HepG2 (cell line): ENCODE results near the gene NME2. TPM values are rescaled to one million over a fixed set of nuclear protein-coding genes. Genes with fewer than 3 reads are reported as not detected.

Experiments
- ATAC-seq: fragments of 200-7000 bp; cut with Tn5 transposase; 3 replicates; pipeline ENCODE4 v1.9.1; 2020; ENCODE audit warnings: mild to moderate bottlenecking, moderate library complexity
- BruUV-seq: library from RNA; stranded (reverse); fragments of 400-500 nt; replicated peaks from 2 replicates; lab custom pipeline; 2021; lab: Mats Ljungman, UMichigan
- CTCF ChIA-PET: fragments of 300-600 bp; formaldehyde crosslinking; extraction: SDS; loops from one replicate; lab custom pipeline; 2021; ENCODE audit warnings: low total read pairs, inconsistent platforms, low intra/inter-chr PET ratio; lab: Yijun Ruan, JAX
- POLR2A ChIA-PET: fragments of 350-600 bp; sonication (Branson Sonifier 250); formaldehyde crosslinking; loops from one replicate; lab custom pipeline; 2020; ENCODE audit warnings: antibody characterized with exemption, inconsistent platforms; lab: Yijun Ruan, JAX
- DNase-seq: peaks from one replicate; pipeline ENCODE4 v3.0.0-alpha.2; 2015; ENCODE audit warnings: low spot score
- FAIRE-seq: peaks from 3 replicates; lab custom pipeline; 2011; peaks lifted over from hg19 to GRCh38; lab: Jason Lieb, UNC
- H2AFZ ChIP-seq: one replicate; pipeline ENCODE4 v1.6.1; 2011; ENCODE audit warnings: low read length, inconsistent platforms
- H3K27ac ChIP-seq: fragments of 300-600 bp; 3 replicates; pipeline ENCODE4 v1.8.0; 2011; ENCODE audit warnings: mixed run types, mild to moderate bottlenecking, mixed read lengths, low read length, inconsistent platforms; ENCODE audit not compliant: insufficient read depth; ENCODE audit errors: extremely low read length
- H3K27me3 ChIP-seq, 2 experiments: fragments of 200-600 bp in 1 of 2; 2 replicates in 1 of 2; 3 replicates in 1 of 2; pipeline versions ENCODE4 v1.6.0 to v1.8.0; 2011; ENCODE audit warnings: low read length in 2 of 2, mild to moderate bottlenecking in 2 of 2, moderate library complexity in 2 of 2, inconsistent platforms in 1 of 2; ENCODE audit not compliant: insufficient read depth in 2 of 2, control insufficient read depth in 1 of 2
- H3K36me3 ChIP-seq, 2 experiments: fragments of 200-600 bp in 1 of 2; replicated peaks in 1 of 2; 2 replicates in 1 of 2; 3 replicates in 1 of 2; pipeline versions ENCODE4 v1.5.1 to v1.8.0; 2011; ENCODE audit warnings: low read length in 2 of 2, inconsistent platforms in 1 of 2; ENCODE audit not compliant: insufficient read depth in 2 of 2, control insufficient read depth in 1 of 2
- H3K4me1 ChIP-seq: 2 replicates; pipeline ENCODE4 v1.5.1; 2012; ENCODE audit warnings: low read length, inconsistent platforms; ENCODE audit not compliant: insufficient read depth
- H3K4me2 ChIP-seq: 2 replicates; pipeline ENCODE4 v1.6.0; 2011; ENCODE audit warnings: low read depth, low read length, inconsistent platforms
- H3K4me3 ChIP-seq, 3 experiments: fragments of 200-600 bp in 1 of 3; sonication (generic), shearing (Covaris generic) in 1 of 3; replicated peaks in 1 of 3; 2 replicates each; pipeline ENCODE4 v1.5.1; 2011 to 2016; ENCODE audit warnings: low read length in 3 of 3, inconsistent platforms in 2 of 3, low read depth in 2 of 3, mild to moderate bottlenecking in 2 of 3, control low read depth in 1 of 3, mixed read lengths in 1 of 3; ENCODE audit not compliant: insufficient read depth in 1 of 3
- H3K79me2 ChIP-seq: one replicate; pipeline ENCODE4 v1.6.1; 2011; ENCODE audit warnings: low read length, inconsistent platforms; ENCODE audit not compliant: insufficient read depth
- H3K9ac ChIP-seq: 2 replicates; pipeline ENCODE4 v1.6.0; 2011; ENCODE audit warnings: mild to moderate bottlenecking, low read depth, low read length, inconsistent platforms; ENCODE audit not compliant: insufficient read depth
- H3K9me3 ChIP-seq: 2 replicates; pipeline ENCODE4 v1.5.1; 2012; ENCODE audit warnings: mild to moderate bottlenecking, low read length
- H4K20me1 ChIP-seq: 2 replicates; pipeline ENCODE4 v1.6.0; 2011; ENCODE audit warnings: inconsistent platforms, mild to moderate bottlenecking, low read length, moderate library complexity; ENCODE audit not compliant: insufficient read depth
- AHR ChIP-seq: IDR thresholded peaks from 2 replicates; pipeline ENCODE4 v1.6.1; 2018; ENCODE audit warnings: missing genetic modification reagents, missing compliant biosample characterization
- KDM5B ChIP-seq: sonication (generic); formaldehyde crosslinking; IDR thresholded peaks from 2 replicates; pipeline ENCODE4 v1.4.0; 2020; ENCODE audit warnings: missing genetic modification reagents, mild to moderate bottlenecking, borderline replicate concordance
- MXI1 ChIP-seq: IDR thresholded peaks from 3 replicates; pipeline ENCODE4 v1.6.1; 2012; ENCODE audit warnings: low read depth, low read length, inconsistent platforms, borderline replicate concordance
- NR2F2 ChIP-seq: IDR thresholded peaks from 2 replicates; pipeline ENCODE4 v1.6.1; 2012; ENCODE audit warnings: low read depth, inconsistent platforms, borderline replicate concordance
- RFX1 ChIP-seq: fragments of 450-650 bp; IDR thresholded peaks from 2 replicates; pipeline ENCODE4 v1.6.1; 2017
- RFX3 ChIP-seq: IDR thresholded peaks from 2 replicates; pipeline ENCODE4 v1.6.1; 2016; ENCODE audit warnings: missing biosample characterization, missing genetic modification reagents
- SAP130 ChIP-seq: IDR thresholded peaks from 2 replicates; pipeline ENCODE4 v1.6.1; 2016; ENCODE audit warnings: low read depth
- SIN3A ChIP-seq: IDR thresholded peaks from 2 replicates; pipeline ENCODE4 v1.6.1; 2011; ENCODE audit warnings: low read depth, mild to moderate bottlenecking, control low read depth, low read length, borderline replicate concordance
- TBX3 ChIP-seq: fragments of 450-650 bp; IDR thresholded peaks from 2 replicates; pipeline ENCODE4 v1.6.1; 2017; ENCODE audit warnings: antibody characterized with exemption, mild to moderate bottlenecking, inconsistent platforms, borderline replicate concordance
- WGBS: methylation state at CpG from one replicate; pipeline ENCODE4 v1.1.6; 2017; ENCODE audit warnings: low lambda C conversion rate; 5-methylcytosine and 5-hydroxymethylcytosine counted together
- in situ Hi-C: cut with HindIII; loops from 2 replicates; pipeline ENCODE4 v1.10.0; 2017; ENCODE audit warnings: low pct_unique_long_range_greater_than_20kb; ENCODE audit not compliant: extremely low pct_ligation_motif_present
- intact Hi-C: fragments of 100-400 bp; cut with micrococcal nuclease; formaldehyde crosslinking; loops from one replicate; pipeline ENCODE4 v1.10.0; 2022; ENCODE audit not compliant: unreplicated experiment
- polyA plus RNA-seq, 8 experiments: library from polyadenylated mRNA; depleted of rRNA in 3 of 8; stranded (reverse) in 7 of 8; unstranded in 1 of 8; fragments of >200 nt; fragmentation: Illumina TruSeq in 4 of 8; extraction: Trizol in 4 of 8; gene quantifications; 2 replicates each; pipeline versions ENCODE4 v1.2.1 to v1.2.3, GENCODE V29; 2011 to 2016; ENCODE audit warnings: low read depth in 4 of 8, missing spikeins in 1 of 8, mixed read lengths in 1 of 8; ENCODE audit not compliant: insufficient read depth in 1 of 8
- total RNA-seq, 5 experiments: library from RNA; depleted of rRNA; stranded (reverse); fragments of >200 nt; fragmentation: Illumina TruSeq; extraction: Trizol; gene quantifications; 2 replicates each; pipeline ENCODE4 v1.2.3, GENCODE V29; 2016; ENCODE audit warnings: low read depth in 1 of 5
- TF ChIP-seq, protein P1 (sequence below): sonication (generic); formaldehyde crosslinking; IDR thresholded peaks from 2 replicates; pipeline ENCODE4 v1.5.0; 2020; ENCODE audit warnings: mild to moderate bottlenecking, missing genetic modification reagents
- TF ChIP-seq, protein P2 (sequence below): sonication (generic); formaldehyde crosslinking; IDR thresholded peaks from 2 replicates; pipeline ENCODE4 v1.5.1; 2020; ENCODE audit warnings: mild to moderate bottlenecking, moderate library complexity, missing genetic modification reagents
- TF ChIP-seq, protein P3 (sequence below): IDR thresholded peaks from 2 replicates; pipeline ENCODE4 v1.6.1; 2012; ENCODE audit warnings: low read depth, low read length, improper control_type of control experiment
- TF ChIP-seq, protein P4 (sequence below): IDR thresholded peaks from 2 replicates; pipeline ENCODE4 v1.6.1; 2016; ENCODE audit warnings: control low read depth
- TF ChIP-seq, protein P5 (sequence below): sonication (generic); IDR thresholded peaks from 2 replicates; pipeline ENCODE4 v1.6.1; 2016; ENCODE audit warnings: low read depth, borderline replicate concordance

Gene NME2
- total and polyA plus RNA-seq, 2 of the 13 experiments (the other 11 are each of a cell fraction or from before 2014, with no cell fraction given) = 790 to 1,213 TPM

DNA sequence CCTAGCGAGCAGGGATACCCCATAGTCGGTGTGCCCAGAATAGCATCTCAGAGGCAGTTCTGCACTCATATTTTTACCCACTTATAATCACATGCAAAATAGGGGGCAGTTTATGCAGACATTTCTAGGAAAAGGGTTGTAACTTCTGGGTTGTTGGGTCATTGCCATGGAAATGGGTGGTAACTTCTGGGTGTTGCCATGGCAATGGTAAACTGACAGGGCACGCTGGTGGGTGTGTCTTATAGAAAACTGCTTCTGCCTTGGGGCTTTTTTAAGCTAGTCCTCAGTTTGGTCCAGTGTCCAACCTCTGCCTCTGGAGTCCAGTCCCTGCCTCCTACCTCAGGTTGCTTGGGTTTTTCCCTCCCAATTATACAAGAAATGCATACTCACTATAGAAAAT lies 38.1 kb upstream of the NME2 start:
- ATAC-seq = peak; percentile 5; the same call in 1 of the 3 replicates

DNA sequence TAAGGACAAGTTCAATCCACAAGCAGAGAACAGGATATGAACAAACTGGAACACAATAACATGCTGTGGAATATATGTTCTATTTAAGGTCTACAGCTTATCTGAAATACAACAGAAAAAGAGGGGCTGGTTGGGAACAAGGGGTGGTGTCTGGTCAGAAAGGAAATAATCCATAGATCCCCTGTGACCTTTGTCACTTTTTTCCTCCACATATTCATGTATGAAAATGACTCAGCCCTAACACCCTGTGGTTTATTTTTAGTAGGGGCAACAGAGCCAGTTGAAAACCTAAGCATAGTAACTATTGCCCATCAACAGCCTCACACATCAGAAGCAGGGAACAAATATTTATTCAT lies 33.3 kb upstream of the NME2 start:
- H3K4me3 ChIP-seq = peak overlapping the region in 1 of 3 experiments; percentile 3; a peak in 1 of 6 replicates
- peaks cover 51% of the 10 kb centered on the region for H3K4me1 ChIP-seq
- in situ Hi-C loops (no loop called here), intact Hi-C loops (no loop called here)
- BruUV-seq = no TSS peak
- H3K9me3 ChIP-seq = no peaks in the 10 kb centered on the region
- no peaks in the 10 kb centered on the region for H3K36me3 ChIP-seq
- no peak overlapping the region for H3K27ac ChIP-seq
- CTCF ChIA-PET = no interaction called here
- H3K79me2 ChIP-seq = no peaks in the 10 kb centered on the region
- DNase-seq (no peak), ATAC-seq (peak; percentile 48), FAIRE-seq (no peak)
- no peak overlapping the region for H3K9ac ChIP-seq
- POLR2A ChIA-PET = interaction anchor here (0.6 to 1.3 kb wide), 5 partner anchors 12 to 409 kb away, joined by 3 read pairs; partner anchors contain the start of genes NME2 and SPAG9
- peak overlapping the region; percentile 54 for H3K4me2 ChIP-seq
- H3K27me3 ChIP-seq = no peaks in the 10 kb centered on the region
- H2AFZ ChIP-seq = no peak overlapping the region
- H4K20me1 ChIP-seq = no peaks in the 10 kb centered on the region
- TF ChIP-seq, protein P1, sequence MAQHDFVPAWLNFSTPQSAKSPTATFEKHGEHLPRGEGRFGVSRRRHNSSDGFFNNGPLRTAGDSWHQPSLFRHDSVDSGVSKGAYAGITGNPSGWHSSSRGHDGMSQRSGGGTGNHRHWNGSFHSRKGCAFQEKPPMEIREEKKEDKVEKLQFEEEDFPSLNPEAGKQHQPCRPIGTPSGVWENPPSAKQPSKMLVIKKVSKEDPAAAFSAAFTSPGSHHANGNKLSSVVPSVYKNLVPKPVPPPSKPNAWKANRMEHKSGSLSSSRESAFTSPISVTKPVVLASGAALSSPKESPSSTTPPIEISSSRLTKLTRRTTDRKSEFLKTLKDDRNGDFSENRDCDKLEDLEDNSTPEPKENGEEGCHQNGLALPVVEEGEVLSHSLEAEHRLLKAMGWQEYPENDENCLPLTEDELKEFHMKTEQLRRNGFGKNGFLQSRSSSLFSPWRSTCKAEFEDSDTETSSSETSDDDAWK (CRISPR knock-in tag) = no peak
- TF ChIP-seq NR2F2 (no peak), TBX3 (peak; percentile 42; the same call in 1 of the 2 replicates)
- TF ChIP-seq, protein P2, sequence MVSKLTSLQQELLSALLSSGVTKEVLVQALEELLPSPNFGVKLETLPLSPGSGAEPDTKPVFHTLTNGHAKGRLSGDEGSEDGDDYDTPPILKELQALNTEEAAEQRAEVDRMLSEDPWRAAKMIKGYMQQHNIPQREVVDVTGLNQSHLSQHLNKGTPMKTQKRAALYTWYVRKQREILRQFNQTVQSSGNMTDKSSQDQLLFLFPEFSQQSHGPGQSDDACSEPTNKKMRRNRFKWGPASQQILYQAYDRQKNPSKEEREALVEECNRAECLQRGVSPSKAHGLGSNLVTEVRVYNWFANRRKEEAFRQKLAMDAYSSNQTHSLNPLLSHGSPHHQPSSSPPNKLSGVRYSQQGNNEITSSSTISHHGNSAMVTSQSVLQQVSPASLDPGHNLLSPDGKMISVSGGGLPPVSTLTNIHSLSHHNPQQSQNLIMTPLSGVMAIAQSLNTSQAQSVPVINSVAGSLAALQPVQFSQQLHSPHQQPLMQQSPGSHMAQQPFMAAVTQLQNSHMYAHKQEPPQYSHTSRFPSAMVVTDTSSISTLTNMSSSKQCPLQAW (CRISPR knock-in tag) = no peak
- TF ChIP-seq, protein P3, sequence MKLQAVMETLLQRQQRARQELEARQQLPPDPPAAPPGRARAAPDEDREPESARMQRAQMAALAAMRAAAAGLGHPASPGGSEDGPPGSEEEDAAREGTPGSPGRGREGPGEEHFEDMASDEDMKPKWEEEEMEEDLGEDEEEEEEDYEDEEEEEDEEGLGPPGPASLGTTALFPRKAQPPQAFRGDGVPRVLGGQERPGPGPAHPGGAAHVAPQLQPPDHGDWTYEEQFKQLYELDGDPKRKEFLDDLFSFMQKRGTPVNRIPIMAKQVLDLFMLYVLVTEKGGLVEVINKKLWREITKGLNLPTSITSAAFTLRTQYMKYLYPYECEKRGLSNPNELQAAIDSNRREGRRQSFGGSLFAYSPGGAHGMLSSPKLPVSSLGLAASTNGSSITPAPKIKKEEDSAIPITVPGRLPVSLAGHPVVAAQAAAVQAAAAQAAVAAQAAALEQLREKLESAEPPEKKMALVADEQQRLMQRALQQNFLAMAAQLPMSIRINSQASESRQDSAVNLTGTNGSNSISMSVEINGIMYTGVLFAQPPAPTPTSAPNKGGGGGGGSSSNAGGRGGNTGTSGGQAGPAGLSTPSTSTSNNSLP = 0 out of 2 replicates have a peak, but pooled peaks have one; percentile 43

More for the DNA sequence above, 38.1 kb upstream of the NME2 start:
- H3K36me3 ChIP-seq = no peaks in the 10 kb centered on the region
- FAIRE-seq = no peak
- H3K9me3 ChIP-seq = no peaks in the 10 kb centered on the region
- H2AFZ ChIP-seq = no peak overlapping the region
- intact Hi-C loops (no loop called here), in situ Hi-C loops (no loop called here)
- H3K79me2 ChIP-seq = no peaks in the 10 kb centered on the region
- no peak overlapping the region for H3K9ac ChIP-seq
- POLR2A ChIA-PET = interaction anchor here (1.5 kb wide), 1 partner anchor 25 kb away, joined by 3 read pairs; the partner anchor contains the start of gene NME1
- no peak for DNase-seq
- WGBS = 52% methylated on average over 3 of the region's 3 CpGs
- H3K4me3 ChIP-seq = no peak overlapping the region
- CTCF ChIA-PET = no interaction called here
- H3K27me3 ChIP-seq = no peaks in the 10 kb centered on the region
- no peak overlapping the region for H3K4me2 ChIP-seq
- no TSS peak for BruUV-seq
- peaks cover 72% of the 10 kb centered on the region for H3K4me1 ChIP-seq
- H4K20me1 ChIP-seq = no peaks in the 10 kb centered on the region
- peak overlapping the region; percentile 3 for H3K27ac ChIP-seq
- TF ChIP-seq MXI1 (peak; percentile 87; the same call in 2 of the 3 replicates), RFX3 (peak; percentile 91), SAP130 (peak; percentile 61), AHR (CRISPR knock-in tag) (no peak), SIN3A (peak; percentile 64; the same call in 1 of the 2 replicates), RFX1 (peak; percentile 88), KDM5B (CRISPR knock-in tag) (no peak)
- TF ChIP-seq, protein P4, sequence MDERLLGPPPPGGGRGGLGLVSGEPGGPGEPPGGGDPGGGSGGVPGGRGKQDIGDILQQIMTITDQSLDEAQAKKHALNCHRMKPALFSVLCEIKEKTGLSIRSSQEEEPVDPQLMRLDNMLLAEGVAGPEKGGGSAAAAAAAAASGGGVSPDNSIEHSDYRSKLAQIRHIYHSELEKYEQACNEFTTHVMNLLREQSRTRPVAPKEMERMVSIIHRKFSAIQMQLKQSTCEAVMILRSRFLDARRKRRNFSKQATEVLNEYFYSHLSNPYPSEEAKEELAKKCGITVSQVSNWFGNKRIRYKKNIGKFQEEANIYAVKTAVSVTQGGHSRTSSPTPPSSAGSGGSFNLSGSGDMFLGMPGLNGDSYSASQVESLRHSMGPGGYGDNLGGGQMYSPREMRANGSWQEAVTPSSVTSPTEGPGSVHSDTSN (CRISPR knock-in tag) = peak; percentile 60; the same call in 1 of the 2 replicates
- TF ChIP-seq, protein P5, sequence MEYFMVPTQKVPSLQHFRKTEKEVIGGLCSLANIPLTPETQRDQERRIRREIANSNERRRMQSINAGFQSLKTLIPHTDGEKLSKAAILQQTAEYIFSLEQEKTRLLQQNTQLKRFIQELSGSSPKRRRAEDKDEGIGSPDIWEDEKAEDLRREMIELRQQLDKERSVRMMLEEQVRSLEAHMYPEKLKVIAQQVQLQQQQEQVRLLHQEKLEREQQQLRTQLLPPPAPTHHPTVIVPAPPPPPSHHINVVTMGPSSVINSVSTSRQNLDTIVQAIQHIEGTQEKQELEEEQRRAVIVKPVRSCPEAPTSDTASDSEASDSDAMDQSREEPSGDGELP = no peak
